Glutamatergic neuron (in vitro differentiated cells): ENCODE data around the gene TIAM2. TPM values are rescaled to one million over a fixed set of nuclear protein-coding genes. Genes with fewer than 3 reads are reported as not detected.
"Not testable (repeated sequence)": the region's sequence is repeated elsewhere in the genome, so short reads cannot be mapped to it uniquely, and the experiment has no call there.

Source experiments
- DNase-seq: peaks from one replicate; pipeline ENCODE4 v3.0.0; 2022
- H3K27ac Mint-ChIP-seq: one replicate; pipeline ENCODE4 v1.8.0; 2020; ENCODE audit warnings: mild to moderate bottlenecking, mixed read lengths, inconsistent platforms; ENCODE audit not compliant: unreplicated experiment
- H3K27me3 Mint-ChIP-seq: one replicate; pipeline ENCODE4 v1.8.0; 2020; ENCODE audit warnings: mild to moderate bottlenecking, moderate library complexity, mixed read lengths, inconsistent platforms; ENCODE audit not compliant: unreplicated experiment
- H3K36me3 Mint-ChIP-seq: one replicate; pipeline ENCODE4 v1.8.0; 2020; ENCODE audit warnings: mild to moderate bottlenecking, mixed read lengths, inconsistent platforms; ENCODE audit not compliant: unreplicated experiment
- H3K4me1 Mint-ChIP-seq: one replicate; pipeline ENCODE4 v1.8.0; 2020; ENCODE audit warnings: mild to moderate bottlenecking, low read depth, mixed read lengths, inconsistent platforms; ENCODE audit not compliant: unreplicated experiment
- H3K4me3 Mint-ChIP-seq: one replicate; pipeline ENCODE4 v1.8.0; 2020; ENCODE audit warnings: mild to moderate bottlenecking, mixed read lengths, inconsistent platforms; ENCODE audit not compliant: unreplicated experiment
- H3K9me3 Mint-ChIP-seq: one replicate; pipeline ENCODE4 v1.8.0; 2020; ENCODE audit warnings: mild to moderate bottlenecking, moderate library complexity, mixed read lengths, inconsistent platforms; ENCODE audit not compliant: unreplicated experiment
- total RNA-seq: library from RNA; stranded (reverse); fragmentation: NEBNext Ultra II Directional; extraction: Animal tissue kit (Norgen Biotek cat#: 25700); gene quantifications from one replicate; pipeline ENCODE4 v1.2.1, GENCODE V29; 2021; ENCODE audit not compliant: unreplicated experiment
- TF ChIP-seq, protein P1 (sequence below): fragments of 200-600 bp; sonication (generic); IDR thresholded peaks from one replicate; pipeline ENCODE4 v1.5.0; 2021; ENCODE audit not compliant: partially characterized antibody, unreplicated experiment

TIAM2 gene
- total RNA-seq, 1 donor from 2014 or later = 113 TPM

DNA sequence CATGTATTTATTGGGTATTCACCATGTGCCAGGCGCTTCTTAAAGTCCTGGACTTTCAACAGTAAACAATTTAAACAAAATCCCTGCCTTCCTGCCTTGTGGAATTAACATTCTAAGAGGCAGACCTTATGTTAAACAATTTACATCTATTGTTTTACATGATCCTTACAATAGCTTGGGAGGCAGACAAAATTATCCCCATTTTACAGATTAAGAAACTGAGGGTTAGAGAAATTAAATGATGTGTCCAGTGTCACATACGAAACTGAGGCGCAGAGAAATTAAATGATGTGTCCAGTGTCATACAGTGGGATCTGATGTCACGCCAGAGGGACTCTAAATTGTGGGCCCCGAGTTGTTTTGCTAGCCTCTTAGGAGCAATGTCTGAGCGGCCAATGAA is 105.5 kb downstream of the TIAM2 start:
- Mint-ChIP-seq H3K36me3 (peaks cover 10% of the 10 kb centered on the region), H3K4me3 (peak overlapping the region; percentile 61), H3K27ac (peak overlapping the region; percentile 95), H3K9me3 (peaks cover 6% of the 10 kb centered on the region), H3K4me1 (peaks cover 14% of the 10 kb centered on the region), H3K27me3 (peaks cover 6% of the 10 kb centered on the region)
- TF ChIP-seq, protein P1, sequence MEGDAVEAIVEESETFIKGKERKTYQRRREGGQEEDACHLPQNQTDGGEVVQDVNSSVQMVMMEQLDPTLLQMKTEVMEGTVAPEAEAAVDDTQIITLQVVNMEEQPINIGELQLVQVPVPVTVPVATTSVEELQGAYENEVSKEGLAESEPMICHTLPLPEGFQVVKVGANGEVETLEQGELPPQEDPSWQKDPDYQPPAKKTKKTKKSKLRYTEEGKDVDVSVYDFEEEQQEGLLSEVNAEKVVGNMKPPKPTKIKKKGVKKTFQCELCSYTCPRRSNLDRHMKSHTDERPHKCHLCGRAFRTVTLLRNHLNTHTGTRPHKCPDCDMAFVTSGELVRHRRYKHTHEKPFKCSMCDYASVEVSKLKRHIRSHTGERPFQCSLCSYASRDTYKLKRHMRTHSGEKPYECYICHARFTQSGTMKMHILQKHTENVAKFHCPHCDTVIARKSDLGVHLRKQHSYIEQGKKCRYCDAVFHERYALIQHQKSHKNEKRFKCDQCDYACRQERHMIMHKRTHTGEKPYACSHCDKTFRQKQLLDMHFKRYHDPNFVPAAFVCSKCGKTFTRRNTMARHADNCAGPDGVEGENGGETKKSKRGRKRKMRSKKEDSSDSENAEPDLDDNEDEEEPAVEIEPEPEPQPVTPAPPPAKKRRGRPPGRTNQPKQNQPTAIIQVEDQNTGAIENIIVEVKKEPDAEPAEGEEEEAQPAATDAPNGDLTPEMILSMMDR = no peak
- no peak for DNase-seq

DNA sequence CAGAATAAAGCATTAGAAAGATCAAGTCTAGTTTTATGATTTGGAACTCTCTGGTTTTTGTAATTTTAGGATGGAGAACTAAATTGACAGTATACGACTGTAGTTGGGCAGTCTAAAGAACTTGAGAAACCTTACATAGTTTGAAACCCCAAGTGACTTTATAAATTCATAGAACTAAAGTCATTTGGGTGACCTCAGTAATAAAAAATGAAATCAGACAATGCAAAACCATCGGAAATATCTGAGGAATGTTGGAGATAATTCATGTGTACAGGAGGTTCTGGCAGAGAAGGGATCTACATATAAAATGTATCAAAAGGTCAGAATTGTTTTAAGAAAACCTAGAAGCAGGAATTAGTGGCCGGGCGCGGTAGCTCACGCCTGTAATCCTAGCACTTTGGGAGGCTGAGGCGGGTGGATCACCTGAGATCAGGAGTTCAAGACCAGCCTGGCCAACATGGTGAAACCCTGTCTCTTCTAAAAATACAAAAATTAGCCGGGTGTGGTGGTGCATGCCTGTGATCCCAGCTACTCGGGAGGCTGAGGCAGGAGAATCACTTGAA is 108.0 kb downstream of the TIAM2 start:
- not testable (repeated sequence) for H3K27ac Mint-ChIP-seq, H3K9me3 Mint-ChIP-seq

DNA sequence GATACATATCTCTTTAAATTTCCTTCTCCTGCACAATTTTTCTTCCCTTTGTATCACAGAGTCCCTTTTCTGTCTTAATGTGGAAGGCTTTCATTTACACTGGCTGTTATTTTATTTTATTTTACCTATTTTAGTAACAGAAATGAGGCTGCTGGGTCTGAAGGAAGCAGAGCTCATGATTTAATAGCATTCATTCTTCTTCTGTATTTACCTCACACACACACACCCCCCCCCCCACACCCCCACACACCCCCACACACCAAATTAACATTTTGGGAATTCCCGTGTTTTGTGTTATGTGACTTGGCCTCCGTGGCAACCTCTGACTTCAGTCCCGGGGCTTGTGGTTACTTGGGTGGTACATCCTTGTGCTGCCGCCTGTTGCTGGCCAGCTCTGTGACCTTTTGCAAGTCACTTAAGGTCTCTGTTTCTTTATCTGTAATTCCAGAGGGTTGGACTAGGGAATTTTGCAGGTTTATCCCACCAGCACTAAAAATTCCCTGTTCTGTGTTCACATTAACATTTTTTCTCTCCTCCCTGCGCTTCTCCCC is 108.8 kb downstream of the TIAM2 start:
- TF ChIP-seq, protein P1 = no peak
- peaks cover 36% of the 10 kb centered on the region for H3K4me1 Mint-ChIP-seq
- no peak for DNase-seq
- H3K36me3 Mint-ChIP-seq = no peaks in the 10 kb centered on the region
- H3K4me3 Mint-ChIP-seq = no peak overlapping the region
- H3K27me3 Mint-ChIP-seq = peaks cover 6% of the 10 kb centered on the region
- H3K9me3 Mint-ChIP-seq = peaks cover 6% of the 10 kb centered on the region
- no peak overlapping the region for H3K27ac Mint-ChIP-seq

More for the DNA sequence above, 108.0 kb downstream of the TIAM2 start:
- H3K4me1 Mint-ChIP-seq = peaks cover 32% of the 10 kb centered on the region
- not testable (repeated sequence) for DNase-seq, H3K4me3 Mint-ChIP-seq, H3K27me3 Mint-ChIP-seq, H3K36me3 Mint-ChIP-seq

DNA sequence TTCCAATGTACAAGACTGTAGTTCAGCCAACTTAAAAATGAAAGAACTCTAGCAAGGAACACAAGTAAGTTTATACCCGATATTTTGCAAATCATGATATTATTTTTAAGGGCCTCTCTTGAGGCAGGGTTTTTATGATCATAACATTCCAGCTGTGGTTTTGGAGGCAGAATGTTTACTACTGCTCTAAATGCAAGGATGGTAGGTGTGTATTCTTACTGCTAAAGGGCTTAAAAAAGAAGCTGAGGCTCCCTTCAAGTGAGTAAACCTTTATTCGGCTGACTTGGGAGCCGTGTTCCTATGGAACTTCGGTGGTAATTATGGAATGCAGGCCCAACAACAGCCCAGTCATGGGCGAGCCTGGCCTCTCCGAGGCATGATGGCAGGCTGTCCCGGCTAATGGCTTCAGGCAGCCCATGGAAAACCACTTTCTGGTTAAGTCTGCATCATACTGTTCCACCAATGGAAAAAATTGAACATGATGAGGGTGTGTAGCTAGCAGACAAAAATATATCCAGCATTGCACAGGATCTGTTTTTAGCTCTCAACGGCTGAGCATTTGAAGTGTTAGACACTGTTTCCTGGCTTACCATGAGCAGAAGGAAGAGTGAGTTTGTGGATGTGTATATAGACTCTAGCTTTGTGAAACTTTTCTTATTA is 111.5 kb downstream of the TIAM2 start:
- TF ChIP-seq, protein P1 = no peak
- Mint-ChIP-seq H3K27ac (peak overlapping the region; percentile 3), H3K27me3 (peaks cover 4% of the 10 kb centered on the region), H3K4me3 (no peak overlapping the region), H3K36me3 (no peaks in the 10 kb centered on the region), H3K9me3 (no peaks in the 10 kb centered on the region), H3K4me1 (peaks cover 28% of the 10 kb centered on the region)
- DNase-seq = no peak

DNA sequence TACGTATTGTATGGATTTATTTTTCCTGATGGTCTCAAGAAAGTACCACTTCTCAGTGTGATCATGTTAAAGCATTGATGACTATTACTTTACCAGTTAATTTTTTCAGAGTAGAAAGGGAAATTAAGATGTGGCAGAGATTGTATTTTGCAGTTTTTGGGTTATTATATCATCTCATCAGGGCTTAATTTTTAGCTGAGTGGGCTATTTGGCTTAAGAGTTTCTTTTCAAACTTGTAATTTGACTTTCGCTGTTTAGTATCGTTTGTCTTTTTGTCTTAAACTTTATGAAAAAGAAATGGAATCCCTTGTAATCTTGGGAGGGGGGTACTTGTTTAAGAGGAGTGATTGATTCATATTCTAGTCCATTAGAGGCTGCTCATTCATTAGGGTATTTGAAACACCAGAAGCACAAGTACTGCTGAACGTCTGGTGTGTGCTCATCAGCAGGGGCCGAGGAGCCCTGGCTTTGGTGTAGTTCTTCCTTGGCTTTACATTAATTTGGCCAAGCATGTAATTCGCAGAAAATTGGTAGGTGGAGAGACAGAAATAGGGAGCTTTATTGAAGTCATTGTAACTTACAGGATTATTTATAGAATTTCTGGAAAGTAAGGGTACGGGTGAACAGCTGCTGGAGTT is 112.4 kb downstream of the TIAM2 start:
- Mint-ChIP-seq H3K4me1 (peaks cover 30% of the 10 kb centered on the region), H3K4me3 (peak overlapping the region; percentile 49), H3K36me3 (no peaks in the 10 kb centered on the region), H3K9me3 (peaks cover 3% of the 10 kb centered on the region), H3K27ac (peak overlapping the region; percentile 41), H3K27me3 (peaks cover 3% of the 10 kb centered on the region)
- no peak for DNase-seq
- TF ChIP-seq, protein P1 = no peak
